ENCODE data around the gene CACNA1B.
"Not testable (repeated sequence)": the region's sequence is repeated elsewhere in the genome, so short reads cannot be mapped to it uniquely, and the experiment has no call there.

CACNA1B gene

DNA sequence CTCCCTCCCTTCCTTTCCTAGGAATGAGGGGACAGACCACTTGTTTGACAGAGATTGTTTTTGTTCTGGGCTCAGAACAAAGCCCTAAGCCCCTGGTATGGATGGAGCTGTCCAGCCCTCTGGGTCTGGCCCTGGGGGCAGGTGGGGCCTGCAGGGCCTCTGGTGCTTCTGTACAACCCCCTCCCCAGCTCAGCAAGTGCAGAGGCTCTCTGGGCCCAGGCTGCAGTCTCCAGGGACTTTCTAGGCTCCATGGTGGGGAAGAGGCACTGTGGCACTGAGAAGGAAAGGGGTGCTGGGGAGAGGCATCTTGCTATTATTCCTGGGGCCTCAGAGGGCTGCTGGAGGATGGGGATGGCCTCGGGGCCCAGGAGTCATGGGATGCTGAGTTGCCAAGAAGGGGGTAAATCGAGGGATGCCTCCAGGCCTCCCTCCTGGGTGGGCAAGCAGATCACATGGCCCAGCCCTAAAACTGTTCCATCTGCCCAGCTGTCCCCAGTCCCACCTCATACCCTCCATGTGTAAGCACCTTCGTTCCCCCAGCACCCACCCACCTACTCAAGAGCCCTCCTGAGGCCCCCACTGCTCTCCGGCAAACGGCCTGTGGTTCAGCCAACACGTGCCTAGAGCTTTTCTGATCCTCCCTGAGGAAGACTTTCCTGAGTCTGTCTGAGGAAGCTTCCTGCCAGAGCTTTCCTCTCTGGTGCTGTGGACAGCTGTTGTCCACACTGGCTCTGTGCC, 225.7 kb downstream of the CACNA1B start:
- no peak for DNase-seq

- no peak for DNase-seq
Measured at GRCh38 chr9:138103849-138104206, 226.2 kb downstream of the CACNA1B start.

GRCh38 chr9:138104251-138105122, 226.9 kb downstream of the CACNA1B start:
- no peak for DNase-seq

GRCh38 chr9:138105123-138105415, 227.5 kb downstream of the CACNA1B start:
- DNase-seq: no peak

DNA sequence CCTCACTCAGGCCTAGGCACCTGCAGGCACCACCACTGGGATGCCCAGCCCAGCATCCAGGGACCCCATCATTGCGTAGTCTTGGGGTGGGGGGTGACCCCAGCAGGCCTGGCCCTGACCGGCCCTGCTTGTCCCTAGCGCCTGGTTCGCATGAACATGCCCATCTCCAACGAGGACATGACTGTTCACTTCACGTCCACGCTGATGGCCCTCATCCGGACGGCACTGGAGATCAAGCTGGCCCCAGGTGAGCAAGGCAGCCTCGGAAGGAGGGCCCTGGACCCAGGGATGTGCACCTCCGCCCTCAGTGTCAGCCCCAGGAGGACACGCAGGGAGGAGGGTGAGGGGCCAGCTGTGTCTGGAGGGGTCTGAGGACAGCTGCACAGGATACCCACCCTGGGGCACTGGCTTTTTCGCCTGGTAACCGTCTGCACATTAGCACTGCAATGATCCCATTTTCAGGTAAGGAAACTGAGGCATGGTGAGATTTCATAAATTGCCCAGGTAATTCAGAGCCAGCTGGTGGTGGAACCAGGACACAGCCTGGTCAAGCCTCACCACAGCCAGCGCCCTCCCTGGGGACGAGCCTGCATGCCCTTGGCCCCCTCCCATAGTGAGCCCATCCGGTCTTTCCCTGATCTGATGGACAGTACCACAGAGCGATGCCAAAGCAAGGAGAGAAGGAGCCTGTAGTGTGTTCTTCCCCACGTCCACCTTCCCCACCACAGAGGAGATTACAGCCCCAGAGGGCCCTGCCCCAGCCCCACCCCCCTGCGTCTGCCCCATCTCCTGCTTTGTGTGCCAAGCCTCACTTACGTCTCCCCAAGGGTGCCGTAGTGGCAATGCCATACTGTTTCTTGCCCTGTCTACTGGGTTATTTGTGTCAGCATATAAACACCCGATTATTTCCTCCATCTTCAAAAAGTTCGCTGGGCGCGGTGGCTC, 228.3 kb downstream of the CACNA1B start:
- DNase-seq: no peak

GRCh38 chr9:138107039-138107438, 229.5 kb downstream of the CACNA1B start:
- DNase-seq: not testable (repeated sequence)

GRCh38 chr9:138111607-138112006, 234.0 kb downstream of the CACNA1B start:
- no peak for DNase-seq

DNA sequence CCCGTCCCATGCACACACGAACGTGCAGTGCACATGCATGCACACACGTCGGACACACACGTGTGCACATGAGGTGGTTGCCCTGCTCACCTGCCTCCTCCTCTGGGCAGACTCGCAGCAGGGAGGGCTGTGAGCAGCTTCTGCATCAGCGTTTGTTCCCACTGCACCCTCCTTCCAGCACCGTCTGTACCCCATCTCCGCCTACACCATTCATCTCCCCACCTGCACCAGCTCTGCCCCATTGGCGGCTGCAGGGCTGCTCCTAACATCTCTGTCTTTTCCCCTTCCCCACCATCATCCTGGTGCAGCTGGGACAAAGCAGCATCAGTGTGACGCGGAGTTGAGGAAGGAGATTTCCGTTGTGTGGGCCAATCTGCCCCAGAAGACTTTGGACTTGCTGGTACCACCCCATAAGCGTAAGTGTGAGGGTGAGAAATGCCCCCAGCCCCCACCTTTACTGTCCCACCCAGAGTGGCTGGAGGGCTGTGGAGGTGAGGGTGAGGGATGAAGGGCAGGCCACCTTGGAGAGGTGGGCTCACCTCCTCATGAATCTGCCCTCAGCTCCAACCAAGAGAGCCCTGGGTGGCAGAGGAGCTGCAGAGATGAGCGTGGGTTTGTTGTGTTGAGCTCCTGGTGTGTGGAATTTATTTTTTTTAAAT, 234.6 kb downstream of the CACNA1B start:
- no peak for DNase-seq

- DNase-seq: no peak
Measured at GRCh38 chr9:138112791-138113600, 235.4 kb downstream of the CACNA1B start.

- not testable (repeated sequence) for DNase-seq
Measured at GRCh38 chr9:138113701-138114325, 236.2 kb downstream of the CACNA1B start.

- DNase-seq: no peak
Measured at GRCh38 chr9:138114501-138115245, 237.1 kb downstream of the CACNA1B start.

GRCh38 chr9:138115506-138115905, 237.9 kb downstream of the CACNA1B start:
- DNase-seq: no peak

GRCh38 chr9:138116521-138116920, 238.9 kb downstream of the CACNA1B start:
- no peak for DNase-seq

DNA sequence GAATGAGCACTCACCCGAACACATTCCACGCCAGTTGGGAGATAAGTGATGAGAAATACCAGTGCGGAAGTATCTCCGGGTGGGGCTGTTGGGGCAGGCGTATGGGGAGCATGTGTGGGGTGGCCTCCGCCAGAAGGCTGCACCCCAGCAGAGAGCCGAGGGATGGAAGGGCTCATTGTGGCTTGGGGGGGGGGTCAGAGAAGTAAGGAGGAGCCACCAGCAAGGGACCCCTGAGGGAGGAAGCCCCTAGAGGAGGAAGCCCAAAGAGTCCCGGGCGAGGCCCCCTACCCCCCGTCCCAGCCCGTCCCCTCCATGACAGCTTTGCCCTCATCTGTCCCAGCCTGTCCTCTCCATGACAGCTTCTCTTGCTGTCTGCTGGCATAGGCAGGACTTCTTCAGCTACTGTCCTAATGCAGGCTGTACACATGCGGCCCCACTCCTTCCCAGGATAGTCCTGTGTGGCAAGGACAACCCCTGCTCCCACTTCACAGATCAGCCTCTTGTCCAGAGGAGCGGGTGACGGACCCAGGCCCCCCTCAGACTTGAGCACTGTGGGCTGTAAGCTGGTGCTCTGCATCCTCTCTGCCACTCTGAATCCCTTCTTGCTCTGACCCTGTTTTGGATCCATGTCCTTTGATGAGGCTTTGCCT, 239.6 kb downstream of the CACNA1B start:
- no peak for DNase-seq

DNA sequence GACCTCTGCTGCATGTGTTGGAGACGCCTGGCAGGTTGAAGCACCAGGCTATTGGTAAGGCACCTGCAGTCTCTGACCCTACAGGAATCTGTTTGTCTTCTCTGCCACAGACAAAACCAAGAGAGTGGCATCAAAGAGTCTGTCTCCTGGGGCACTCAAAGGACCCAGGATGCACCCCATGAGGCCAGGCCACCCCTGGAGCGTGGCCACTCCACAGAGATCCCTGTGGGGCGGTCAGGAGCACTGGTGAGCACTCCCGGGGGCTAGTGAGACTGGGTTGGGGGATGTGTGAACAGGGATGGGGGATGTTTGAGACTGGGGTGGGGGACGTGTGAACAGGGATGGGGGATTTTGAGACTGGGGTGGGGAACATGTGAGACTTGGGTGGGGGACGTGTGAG, 240.3 kb downstream of the CACNA1B start:
- no peak for DNase-seq

- no peak for DNase-seq
Measured at GRCh38 chr9:138118601-138119071, 241.1 kb downstream of the CACNA1B start.

- no peak for DNase-seq
Measured at GRCh38 chr9:138119202-138120027, 241.8 kb downstream of the CACNA1B start.

GRCh38 chr9:138120072-138120471, 242.5 kb downstream of the CACNA1B start:
- DNase-seq: no peak
